AG10803 (cell line): Measurements from ENCODE around the gene RHOT2.

Experiments
- DNase-seq: peaks from one replicate; pipeline ENCODE4 v3.0.0; 2010; ENCODE audit warnings: low read depth
- H3K4me3 ChIP-seq: 2 replicates; pipeline ENCODE4 v1.5.1; 2011; ENCODE audit warnings: mild to moderate bottlenecking, low read length, control low read depth
- TF ChIP-seq, protein P1 (sequence below): conservative IDR thresholded peaks from 2 replicates; pipeline ENCODE4 v1.5.1; 2011; ENCODE audit warnings: mild to moderate bottlenecking, low read length, control low read depth, inconsistent platforms

RHOT2 gene

DNA sequence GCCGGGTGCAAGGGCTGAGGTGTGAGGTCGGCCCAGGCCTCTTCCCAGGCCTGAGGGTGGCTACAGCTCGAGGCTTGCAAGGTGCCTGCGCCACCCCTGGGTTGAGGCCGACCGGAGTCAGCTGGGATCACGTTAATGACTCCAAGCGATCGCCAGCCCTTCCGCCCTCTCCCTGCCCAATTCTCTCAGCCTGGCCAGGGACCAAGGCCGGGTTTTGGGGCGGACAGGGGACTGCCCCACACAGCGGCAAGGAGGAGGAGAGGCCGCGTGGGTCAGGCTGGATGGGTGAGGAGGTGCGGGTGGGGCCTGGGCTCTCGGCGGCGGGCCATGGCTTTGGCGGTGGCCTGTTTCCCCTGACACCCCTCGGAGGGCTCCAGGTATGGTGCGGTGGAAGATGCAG, 25.4 kb downstream of the RHOT2 start:
- no peak overlapping the region for H3K4me3 ChIP-seq
- TF ChIP-seq, protein P1, sequence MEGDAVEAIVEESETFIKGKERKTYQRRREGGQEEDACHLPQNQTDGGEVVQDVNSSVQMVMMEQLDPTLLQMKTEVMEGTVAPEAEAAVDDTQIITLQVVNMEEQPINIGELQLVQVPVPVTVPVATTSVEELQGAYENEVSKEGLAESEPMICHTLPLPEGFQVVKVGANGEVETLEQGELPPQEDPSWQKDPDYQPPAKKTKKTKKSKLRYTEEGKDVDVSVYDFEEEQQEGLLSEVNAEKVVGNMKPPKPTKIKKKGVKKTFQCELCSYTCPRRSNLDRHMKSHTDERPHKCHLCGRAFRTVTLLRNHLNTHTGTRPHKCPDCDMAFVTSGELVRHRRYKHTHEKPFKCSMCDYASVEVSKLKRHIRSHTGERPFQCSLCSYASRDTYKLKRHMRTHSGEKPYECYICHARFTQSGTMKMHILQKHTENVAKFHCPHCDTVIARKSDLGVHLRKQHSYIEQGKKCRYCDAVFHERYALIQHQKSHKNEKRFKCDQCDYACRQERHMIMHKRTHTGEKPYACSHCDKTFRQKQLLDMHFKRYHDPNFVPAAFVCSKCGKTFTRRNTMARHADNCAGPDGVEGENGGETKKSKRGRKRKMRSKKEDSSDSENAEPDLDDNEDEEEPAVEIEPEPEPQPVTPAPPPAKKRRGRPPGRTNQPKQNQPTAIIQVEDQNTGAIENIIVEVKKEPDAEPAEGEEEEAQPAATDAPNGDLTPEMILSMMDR: no peak
- no peak for DNase-seq

DNA sequence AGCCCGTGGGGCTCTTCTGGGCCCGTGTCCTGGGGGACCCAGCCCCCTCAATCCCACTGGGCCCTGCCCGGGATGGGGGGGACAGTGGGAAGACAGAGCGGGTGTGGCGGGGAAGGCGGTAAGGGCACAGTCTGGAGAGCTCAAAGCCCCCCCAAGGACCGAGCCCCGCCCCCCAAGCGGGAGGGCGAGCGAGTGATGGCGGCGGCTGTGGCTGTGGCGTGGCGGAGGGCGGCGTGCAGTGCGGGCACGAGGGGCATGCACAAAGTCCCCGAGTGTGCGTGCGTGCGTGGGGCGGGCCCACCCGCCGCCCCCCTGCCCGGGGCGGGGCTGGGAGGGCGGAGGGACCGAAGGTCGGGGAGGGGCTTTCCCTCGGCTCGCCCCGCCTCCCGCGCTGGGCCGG, 25.8 kb downstream of the RHOT2 start:
- TF ChIP-seq, protein P1: no peak
- no peak overlapping the region for H3K4me3 ChIP-seq
- DNase-seq: no peak

DNA sequence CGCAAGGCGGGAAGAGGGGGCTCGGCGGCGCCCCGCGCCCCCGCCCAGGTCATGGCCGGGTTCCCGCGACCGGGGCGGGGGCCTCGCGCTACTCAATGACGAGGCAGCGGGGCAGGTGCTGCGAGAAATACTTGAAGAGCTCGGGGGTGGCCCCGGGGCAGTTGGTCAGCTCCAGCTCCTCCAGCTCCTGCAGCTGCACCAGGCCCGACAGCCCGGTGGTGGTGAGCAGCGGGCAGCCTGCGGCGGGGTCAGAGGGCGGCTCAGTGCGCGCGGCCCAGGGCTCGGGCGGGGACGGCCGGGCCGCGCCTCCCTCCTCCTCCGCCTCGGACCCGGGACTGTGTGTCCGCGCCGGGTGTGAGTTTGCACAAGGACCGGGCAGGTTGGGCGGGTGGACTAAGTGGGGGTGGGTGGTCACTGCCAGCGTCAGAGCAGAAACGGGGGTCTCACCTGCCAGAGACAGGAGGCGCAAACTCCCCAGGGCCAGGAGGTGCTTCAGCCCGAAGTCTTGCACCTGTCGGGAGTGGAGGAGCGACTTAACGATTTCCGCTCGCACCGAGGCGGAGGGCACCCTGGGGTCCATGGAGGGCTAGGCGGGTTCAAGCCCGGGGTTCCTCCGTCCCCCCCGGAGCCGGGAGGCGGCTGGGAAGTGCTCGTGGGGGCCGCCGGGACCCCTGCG, 26.4 kb downstream of the RHOT2 start:
- H3K4me3 ChIP-seq: no peak overlapping the region
- DNase-seq: no peak
- TF ChIP-seq, protein P1: no peak

DNA sequence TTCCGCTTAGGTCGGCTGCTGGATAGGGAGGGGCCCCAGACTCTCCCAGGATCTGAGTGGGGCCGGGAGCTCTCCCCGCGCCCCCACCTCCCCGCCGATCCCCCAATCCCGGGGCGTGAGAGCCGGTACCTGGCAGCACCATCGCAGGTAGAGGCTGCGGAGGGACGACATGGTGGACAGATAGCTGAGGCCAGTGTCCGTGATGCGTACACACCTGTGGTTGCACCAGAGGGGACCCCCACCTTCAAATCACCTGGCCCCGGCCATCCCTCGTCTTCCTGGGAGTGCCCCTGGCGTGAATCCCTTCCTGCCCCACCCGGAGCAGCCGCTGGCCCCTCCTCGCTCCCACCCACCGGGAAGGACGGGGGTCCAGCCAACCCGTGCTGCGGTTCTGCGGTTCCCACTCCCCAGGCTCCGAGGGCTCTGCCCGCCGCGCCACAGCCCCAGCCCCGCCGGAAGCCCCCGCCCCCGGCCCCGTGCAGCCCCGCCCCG, 27.0 kb downstream of the RHOT2 start:
- DNase-seq: no peak
- H3K4me3 ChIP-seq: no peak overlapping the region
- TF ChIP-seq, protein P1: no peak

DNA sequence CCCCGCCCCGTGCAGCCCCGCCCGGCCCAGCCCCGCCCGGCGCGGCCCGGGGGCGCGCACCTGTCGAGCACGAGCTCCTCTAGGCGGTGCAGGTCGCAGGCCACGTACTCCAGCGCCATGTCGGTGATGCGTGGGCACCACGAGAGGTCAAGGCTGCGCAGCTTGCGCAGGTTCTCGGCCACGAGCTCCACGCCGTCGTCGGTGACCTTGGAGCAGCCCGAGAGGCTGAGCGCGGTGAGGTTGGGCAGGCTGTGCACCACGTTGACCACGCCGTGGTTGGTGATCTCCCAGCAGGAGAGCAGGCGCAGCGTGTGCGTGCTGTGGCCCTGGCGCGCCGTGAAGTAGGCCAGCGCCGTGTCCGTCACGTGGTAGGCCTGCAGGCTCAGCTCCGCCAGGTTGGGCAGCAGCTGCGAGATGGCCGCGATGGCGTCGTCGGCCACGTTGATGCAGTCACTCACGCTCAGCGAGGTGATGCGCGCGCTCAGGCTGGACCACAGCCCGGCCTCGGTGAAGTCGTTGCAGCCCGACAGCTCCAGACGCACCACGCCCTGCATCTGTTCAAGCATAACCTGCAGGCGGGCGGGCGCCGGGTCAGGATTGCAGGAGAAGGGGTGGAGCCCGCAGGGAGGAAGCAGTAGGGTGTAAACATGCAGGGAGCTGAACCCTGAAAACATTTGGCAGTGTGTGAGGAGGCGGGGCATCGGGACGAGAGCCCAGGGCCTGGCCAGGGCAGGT, 27.6 kb downstream of the RHOT2 start:
- H3K4me3 ChIP-seq: no peak overlapping the region
- DNase-seq: no peak
- TF ChIP-seq, protein P1: no peak

DNA sequence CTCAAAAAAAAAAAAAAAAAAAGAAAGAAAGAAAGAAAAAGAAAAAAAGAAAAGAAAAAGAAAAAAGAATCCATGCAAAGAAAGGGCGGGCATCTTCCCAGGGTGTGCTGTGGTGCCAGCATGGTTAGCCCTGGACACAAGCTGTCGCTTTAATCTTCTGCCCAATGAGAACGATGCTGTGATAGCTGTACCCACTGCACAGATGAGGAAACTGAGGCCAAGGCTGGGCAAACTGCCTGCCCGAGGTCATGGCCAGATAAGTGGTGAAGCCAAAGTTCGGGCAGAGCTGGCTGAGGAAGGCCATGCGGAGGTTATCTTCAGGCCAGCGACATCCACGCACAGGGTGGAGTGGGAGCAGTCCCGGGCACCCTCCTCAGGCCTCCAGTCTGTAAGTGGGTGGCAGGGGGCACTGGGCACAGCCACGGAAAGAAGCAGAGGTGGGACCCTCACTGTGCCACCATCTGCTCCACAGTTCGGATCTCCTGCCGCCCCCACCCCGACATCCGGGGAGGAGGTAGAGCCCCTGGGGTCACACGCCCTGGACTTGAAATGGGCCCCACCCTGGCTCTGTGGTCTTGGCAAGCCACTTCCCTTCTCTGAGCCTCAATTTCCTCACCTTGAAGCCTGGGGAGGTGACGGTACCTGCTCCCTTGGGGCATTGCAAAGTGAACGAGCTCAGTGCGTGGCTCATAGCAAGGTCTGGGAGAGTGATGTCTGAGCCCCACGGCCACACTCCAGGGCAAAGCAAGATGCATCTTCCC, 31.2 kb downstream of the RHOT2 start:
- TF ChIP-seq, protein P1: no peak
- no peak for DNase-seq
- no peak overlapping the region for H3K4me3 ChIP-seq
